Measurements from ENCODE around the gene ZSWIM8.
A peak's percentile ranks its signal among the peaks of the same experiment; 100 is the strongest.

Gene ZSWIM8

GRCh38 chr10:73798087-73798486 is 12.7 kb downstream of the ZSWIM8 start:
- no peak for DNase-seq (ENCODE audit: low spot score)

- DNase-seq (ENCODE audit: low spot score) = no peak
Measured at GRCh38 chr10:73798927-73799560, 13.6 kb downstream of the ZSWIM8 start.

DNA sequence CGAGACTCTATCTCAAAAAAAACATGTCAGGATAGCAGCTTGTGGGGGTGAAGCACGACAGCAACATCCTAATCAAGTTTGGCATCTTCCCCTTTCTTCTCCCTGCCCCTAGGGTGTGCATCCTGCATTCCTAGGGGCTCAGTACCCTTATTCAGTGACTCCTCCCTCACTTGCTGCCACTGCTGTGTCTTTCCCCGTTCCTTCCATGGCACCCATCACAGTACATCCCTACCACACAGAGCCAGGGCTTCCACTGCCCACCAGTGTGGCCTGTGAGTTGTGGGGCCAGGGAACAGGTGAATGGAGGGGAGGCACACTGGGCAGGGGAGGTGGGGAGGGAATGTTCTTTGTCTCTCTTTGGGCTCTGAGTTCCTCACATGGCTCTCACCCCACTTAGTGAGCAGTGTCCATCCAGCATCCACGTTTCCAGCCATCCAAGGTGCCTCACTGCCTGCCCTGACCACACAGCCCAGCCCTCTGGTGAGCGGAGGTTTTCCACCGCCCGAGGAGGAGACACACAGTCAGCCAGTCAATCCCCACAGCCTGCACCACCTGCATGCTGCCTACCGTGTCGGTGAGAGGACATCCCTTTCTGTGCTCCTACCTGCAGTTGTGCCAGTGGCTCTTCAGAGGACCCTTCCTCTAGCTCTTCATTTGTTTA is 14.6 kb downstream of the ZSWIM8 start:
- DNase-seq (ENCODE audit: low spot score) = no peak

GRCh38 chr10:73800560-73801252 is 15.3 kb downstream of the ZSWIM8 start:
- no peak for DNase-seq (ENCODE audit: low spot score)

DNA sequence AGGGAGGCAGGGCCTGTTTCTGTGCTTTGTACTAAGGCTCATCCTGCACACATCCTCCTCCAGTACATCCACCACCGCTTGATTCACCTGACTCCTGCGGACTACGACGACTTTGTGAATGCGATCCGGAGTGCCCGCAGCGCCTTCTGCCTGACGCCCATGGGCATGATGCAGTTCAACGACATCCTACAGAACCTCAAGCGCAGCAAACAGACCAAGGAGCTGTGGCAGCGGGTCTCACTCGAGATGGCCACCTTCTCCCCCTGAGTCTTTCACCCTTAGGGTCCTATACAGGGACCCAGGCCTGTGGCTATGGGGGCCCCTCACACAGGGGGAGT is 15.8 kb downstream of the ZSWIM8 start:
- DNase-seq (ENCODE audit: low spot score) = no peak

GRCh38 chr10:73802276-73802991 is 17.0 kb downstream of the ZSWIM8 start:
- no peak for DNase-seq (ENCODE audit: low spot score)

GRCh38 chr10:73803680-73804286 is 18.4 kb downstream of the ZSWIM8 start:
- DNase-seq (ENCODE audit: low spot score) = no peak

- DNase-seq (ENCODE audit: low spot score) = no peak
Measured at GRCh38 chr10:73806176-73806950, 21.0 kb downstream of the ZSWIM8 start.

DNA sequence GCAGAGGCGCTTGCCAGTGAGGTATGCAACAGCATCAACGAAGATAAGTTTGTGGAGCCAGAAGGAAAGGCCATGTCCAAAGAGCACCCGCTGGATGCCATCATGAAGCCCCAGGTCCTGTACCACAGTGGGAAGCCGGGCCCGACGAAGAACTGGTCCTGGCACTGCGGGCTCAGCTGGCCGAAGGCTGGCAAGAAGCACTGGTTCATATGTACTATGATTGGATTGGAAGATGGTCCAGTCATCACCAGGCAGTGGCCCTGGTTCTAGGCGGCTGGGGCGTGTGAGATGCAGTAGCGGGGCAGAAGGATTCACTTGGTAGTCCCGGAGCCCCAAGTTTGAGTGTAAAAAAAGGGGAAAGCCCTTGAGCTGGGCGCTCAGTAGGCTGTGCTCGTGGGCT is 22.1 kb downstream of the ZSWIM8 start:
- DNase-seq (ENCODE audit: low spot score) = no peak

DNA sequence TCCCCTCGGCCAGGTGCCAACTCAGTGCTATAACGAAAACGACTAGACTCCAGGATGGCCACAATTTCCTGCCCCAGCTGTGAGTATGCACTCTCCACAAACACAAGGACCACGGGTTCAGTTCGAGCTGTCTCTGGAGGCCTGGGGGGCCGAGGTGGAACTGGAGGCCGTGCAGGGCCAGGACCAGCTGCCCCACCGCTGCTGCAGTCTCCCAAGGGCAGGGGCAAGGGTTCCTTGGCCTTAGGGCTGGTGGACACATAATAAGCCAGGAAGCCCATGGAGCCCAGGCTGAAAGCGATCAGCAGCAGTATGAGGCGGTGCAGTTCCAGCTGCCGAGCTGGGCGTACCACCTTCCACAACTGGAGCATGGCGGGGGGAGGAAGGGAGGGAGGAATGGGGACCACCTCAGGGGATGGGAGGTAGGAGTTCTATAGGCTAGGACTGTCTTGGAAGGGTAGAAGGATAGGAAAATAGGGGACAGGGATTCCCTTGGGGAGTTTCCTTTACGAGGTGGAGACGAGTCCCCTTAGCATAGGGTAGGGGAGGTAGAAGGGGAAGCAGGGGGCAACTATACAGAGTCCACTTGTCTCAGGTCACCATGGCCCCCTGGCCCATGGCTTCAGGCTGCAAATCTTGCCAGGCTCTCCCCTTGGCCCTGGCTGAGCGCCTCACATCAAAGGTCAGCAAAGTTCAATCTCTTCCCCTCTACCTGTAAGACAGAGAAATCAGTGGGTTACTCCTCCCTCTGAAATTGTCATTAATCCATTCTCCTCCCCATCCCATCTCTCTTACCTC is 22.8 kb downstream of the ZSWIM8 start:
- no peak for DNase-seq (ENCODE audit: low spot score)

DNA sequence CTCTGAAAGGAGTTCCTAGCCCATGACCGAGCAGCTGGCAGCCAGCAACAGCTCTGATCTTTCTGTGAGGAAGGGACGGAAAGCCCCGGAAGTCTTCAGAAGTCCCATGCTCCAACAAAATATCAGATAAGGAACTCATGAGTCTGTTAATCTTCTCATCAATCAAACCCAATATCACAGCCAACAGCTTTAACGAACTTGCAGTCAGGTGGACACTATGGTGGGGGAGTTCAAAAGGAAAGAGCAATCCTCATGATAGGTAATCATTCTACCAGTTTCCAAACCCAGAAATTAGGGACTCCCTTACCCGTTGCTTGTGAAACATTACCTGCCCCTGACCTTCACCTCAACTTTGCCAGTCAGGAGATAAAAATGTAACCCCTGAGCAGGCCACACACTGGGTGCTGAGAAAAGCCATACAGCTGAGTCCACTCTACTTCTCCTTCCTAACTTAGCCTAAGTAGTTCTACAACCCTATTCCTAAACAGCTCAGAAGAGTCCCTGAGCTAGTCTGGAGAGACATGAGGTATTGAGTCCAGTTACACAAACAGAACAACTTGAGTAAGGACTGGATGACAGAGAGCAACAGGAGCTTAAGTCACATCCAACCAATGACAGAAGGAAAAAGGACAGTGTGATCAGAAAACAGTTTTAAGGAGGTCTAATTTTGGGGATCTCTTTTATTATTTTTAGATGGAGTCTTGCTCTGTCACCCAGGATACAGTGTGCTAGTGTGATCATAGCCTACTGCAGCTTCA is 23.8 kb downstream of the ZSWIM8 start:
- DNase-seq (ENCODE audit: low spot score) = no peak

DNA sequence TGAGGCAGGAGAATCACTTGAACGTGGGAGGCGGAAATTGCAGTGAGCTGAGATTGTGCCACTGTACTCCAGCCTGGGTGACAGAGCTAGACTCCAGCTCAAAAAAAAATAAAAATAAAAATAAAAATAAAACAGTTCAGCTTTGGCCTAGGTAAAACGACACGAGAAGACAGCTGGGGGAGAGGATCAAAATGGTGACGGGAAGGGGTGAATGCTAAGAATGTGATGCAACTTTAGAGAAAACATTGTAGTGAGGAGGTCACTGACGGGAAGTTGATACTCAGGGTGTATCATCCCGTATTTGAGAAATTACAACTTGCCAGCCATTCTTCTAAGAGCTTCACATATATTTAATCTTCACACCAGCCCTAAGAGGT is 24.9 kb downstream of the ZSWIM8 start:
- no peak for DNase-seq (ENCODE audit: low spot score)

- no peak for DNase-seq (ENCODE audit: low spot score)
Measured at GRCh38 chr10:73810735-73811465, 25.5 kb downstream of the ZSWIM8 start.

GRCh38 chr10:73812657-73813056 is 27.3 kb downstream of the ZSWIM8 start:
- DNase-seq (ENCODE audit: low spot score) = peak; percentile 37

GRCh38 chr10:73813333-73813732 is 27.9 kb downstream of the ZSWIM8 start:
- DNase-seq (ENCODE audit: low spot score) = no peak

- no peak for DNase-seq (ENCODE audit: low spot score)
Measured at GRCh38 chr10:73814276-73814895, 29.0 kb downstream of the ZSWIM8 start.

DNA sequence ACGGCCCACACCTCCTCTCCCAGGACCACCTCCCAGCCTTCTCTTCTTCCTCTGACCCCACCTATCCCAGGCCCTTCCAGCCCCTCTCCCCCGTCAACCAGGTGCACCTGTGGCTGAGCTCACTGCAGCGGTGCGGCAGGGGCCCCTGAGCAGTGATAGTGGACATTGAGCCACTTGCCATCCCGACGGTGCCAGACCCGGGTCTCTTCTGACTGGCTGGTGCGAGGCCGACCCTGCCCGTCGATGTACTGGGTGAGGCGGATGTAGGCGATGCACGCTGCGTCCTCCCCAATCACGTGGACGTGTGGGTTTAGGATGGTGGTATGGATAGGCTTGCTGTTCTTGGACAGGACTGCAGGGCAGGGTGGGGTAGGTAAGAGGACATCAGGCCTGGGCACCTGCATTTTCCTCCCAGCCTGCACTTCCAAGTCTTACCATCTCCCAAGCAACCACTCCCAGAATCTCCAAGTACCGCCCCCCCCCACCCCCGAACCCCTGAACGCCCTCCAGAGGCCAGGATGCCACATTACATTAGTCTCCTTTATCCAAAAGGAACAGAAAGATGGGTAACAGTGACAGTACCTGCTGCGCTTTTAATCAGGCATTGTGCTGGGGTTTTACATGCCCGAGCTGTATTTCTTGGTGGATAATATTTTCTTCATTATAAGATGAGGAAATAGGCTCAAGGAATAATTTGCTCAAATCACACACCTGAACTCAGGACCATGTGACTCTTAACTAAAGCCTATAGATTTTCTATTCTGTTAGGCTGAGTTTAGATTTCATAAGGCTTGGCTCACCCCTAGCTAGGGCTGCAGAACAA is 29.7 kb downstream of the ZSWIM8 start:
- no peak for DNase-seq (ENCODE audit: low spot score)

DNA sequence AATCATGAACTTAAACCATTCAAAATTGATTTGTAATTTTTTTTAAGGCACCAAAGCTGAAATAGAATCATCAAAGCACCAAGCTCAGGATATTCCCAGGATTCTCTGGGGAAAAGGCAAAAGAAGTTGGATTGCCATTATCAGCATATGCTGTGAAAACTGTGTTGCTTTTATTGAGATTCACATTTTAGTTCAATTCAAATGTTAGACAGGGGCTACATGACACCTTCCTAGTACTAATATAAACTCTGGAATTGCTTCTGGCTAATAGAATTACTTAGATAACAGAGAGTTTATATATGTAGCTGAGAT is 30.3 kb downstream of the ZSWIM8 start:
- DNase-seq (ENCODE audit: low spot score) = no peak
